ENCODE results near the gene ARHGAP28.

ARHGAP28 gene

DNA sequence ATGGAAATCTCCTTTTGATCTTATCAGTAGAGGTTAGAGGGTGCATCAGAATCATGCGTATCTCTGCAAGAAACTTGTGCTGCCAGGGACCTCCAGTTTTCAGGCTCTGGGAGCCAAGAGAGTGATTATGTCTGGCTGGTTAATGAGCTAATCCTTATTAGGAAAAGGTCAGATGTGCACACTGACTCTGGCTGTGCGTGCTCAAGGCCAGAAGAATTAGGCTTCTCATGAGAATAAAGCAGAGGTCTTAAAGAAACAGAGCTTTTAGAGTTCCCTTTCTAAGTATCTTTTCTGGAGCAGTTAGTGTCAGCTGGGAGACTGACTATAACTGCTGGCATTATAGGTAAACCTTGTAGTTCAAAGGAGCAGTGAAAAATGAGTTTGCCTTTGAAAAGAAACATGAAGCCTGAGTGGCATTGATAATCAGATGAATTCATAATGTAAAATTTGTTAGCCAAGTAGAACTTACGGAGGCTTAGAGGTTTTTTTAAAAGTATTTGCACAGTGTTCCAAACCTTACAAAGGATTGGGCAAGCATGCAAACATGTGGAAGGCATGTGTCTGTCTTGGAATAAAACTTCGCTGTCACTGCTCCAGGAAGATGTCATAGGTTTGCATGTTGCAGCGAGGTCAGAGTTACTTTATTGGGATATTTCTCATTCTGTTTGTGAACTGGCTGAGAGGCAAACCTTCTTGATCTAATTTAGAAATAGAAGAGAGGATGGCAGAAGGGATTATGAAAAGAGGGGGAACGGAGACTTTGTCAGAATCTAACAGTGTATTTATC, 151.7 kb downstream of the ARHGAP28 start:
- no peak overlapping the region for H3K4me3 ChIP-seq (ENCODE audit: control insufficient read depth, low read depth, low read length)
- TF ChIP-seq, protein P1, sequence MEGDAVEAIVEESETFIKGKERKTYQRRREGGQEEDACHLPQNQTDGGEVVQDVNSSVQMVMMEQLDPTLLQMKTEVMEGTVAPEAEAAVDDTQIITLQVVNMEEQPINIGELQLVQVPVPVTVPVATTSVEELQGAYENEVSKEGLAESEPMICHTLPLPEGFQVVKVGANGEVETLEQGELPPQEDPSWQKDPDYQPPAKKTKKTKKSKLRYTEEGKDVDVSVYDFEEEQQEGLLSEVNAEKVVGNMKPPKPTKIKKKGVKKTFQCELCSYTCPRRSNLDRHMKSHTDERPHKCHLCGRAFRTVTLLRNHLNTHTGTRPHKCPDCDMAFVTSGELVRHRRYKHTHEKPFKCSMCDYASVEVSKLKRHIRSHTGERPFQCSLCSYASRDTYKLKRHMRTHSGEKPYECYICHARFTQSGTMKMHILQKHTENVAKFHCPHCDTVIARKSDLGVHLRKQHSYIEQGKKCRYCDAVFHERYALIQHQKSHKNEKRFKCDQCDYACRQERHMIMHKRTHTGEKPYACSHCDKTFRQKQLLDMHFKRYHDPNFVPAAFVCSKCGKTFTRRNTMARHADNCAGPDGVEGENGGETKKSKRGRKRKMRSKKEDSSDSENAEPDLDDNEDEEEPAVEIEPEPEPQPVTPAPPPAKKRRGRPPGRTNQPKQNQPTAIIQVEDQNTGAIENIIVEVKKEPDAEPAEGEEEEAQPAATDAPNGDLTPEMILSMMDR (IDR thresholded peaks at IDR 0.05; ENCODE audit: control insufficient read depth, insufficient read depth, low read depth, low read length, missing control alignments): no peak
- peak; percentile 28 for DNase-seq (ENCODE audit: low read depth)

GRCh38 chr18:6882401-6882800, 152.9 kb downstream of the ARHGAP28 start:
- TF ChIP-seq, protein P1 (IDR thresholded peaks at IDR 0.05; ENCODE audit: control insufficient read depth, insufficient read depth, low read depth, low read length, missing control alignments): no peak
- DNase-seq (ENCODE audit: low read depth): no peak

GRCh38 chr18:6885006-6885481, 155.5 kb downstream of the ARHGAP28 start:
- TF ChIP-seq, protein P1 (IDR thresholded peaks at IDR 0.05; ENCODE audit: control insufficient read depth, insufficient read depth, low read depth, low read length, missing control alignments): no peak
- DNase-seq (ENCODE audit: low read depth): no peak
- H3K4me3 ChIP-seq (ENCODE audit: control insufficient read depth, low read depth, low read length): no peak overlapping the region

More at GRCh38 chr18:6882401-6882800, 152.9 kb downstream of the ARHGAP28 start:
- no peak overlapping the region for H3K4me3 ChIP-seq (ENCODE audit: control insufficient read depth, low read depth, low read length)

GRCh38 chr18:6885992-6886796, 156.7 kb downstream of the ARHGAP28 start:
- H3K4me3 ChIP-seq (ENCODE audit: control insufficient read depth, low read depth, low read length): no peak overlapping the region
- peak; percentile 20 for DNase-seq (ENCODE audit: low read depth)
- TF ChIP-seq, protein P1 (IDR thresholded peaks at IDR 0.05; ENCODE audit: control insufficient read depth, insufficient read depth, low read depth, low read length, missing control alignments): peak; percentile 67

DNA sequence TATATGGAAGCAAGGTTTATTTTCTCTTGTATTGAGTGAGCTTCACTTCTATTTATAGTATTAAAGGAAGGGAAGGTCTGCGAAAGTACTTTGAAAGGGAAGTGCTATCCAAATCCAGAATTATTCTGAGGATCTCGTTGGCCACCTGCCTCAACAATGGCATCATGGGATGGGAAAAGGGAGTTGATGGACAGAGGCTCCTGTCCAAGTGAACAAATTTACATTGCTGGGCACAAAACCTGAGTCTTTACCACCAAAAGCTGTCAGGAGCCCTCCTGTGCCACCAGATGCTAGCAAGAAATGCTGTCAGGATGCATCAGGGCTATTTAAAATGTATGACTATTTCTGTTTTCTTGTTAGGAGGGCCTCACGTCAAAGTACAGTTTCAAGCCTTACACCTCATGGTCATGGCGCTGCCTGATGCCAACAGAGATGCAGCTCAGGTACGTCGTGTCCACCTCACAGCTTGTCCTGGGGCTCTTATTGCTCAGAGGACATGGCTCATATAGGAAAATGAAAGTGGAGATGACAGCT, 157.3 kb downstream of the ARHGAP28 start:
- DNase-seq (ENCODE audit: low read depth): no peak
- no peak overlapping the region for H3K4me3 ChIP-seq (ENCODE audit: control insufficient read depth, low read depth, low read length)
- TF ChIP-seq, protein P1 (IDR thresholded peaks at IDR 0.05; ENCODE audit: control insufficient read depth, insufficient read depth, low read depth, low read length, missing control alignments): no peak

DNA sequence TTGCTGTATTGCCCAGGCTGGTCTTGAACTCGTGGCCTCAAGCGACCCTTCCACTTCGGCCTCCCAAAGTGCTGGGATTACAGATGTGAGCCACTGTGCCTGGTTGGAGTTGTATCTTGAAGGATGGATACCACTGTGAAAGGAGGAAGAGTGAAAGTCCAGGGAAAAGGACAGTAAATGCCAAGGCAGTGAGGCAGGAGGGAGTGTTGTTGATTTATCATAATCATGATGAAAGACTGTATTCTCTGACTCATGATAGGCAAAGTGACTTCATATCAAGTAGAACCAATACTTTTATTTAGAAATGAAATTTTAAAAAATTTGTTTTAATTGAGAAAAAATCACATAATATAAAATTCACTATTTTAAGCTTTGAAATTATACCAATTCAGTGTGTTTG, 162.3 kb downstream of the ARHGAP28 start:
- no peak overlapping the region for H3K4me3 ChIP-seq (ENCODE audit: control insufficient read depth, low read depth, low read length)
- TF ChIP-seq, protein P1 (IDR thresholded peaks at IDR 0.05; ENCODE audit: control insufficient read depth, insufficient read depth, low read depth, low read length, missing control alignments): no peak
- DNase-seq (ENCODE audit: low read depth): no peak
